GM12891 (cell line): ENCODE data around the gene SORCS1.

Source experiments
- PAX5 ChIP-seq: IDR thresholded peaks from 2 replicates; pipeline ENCODE4 v1.6.1; 2011; ENCODE audit warnings: low read length, moderate library complexity, mild to moderate bottlenecking; ENCODE audit not compliant: insufficient read depth, severe bottlenecking
- POLR2A ChIP-seq: IDR thresholded peaks from 2 replicates; pipeline ENCODE4 v1.6.1; 2011; ENCODE audit warnings: low read depth, low read length, control low read depth
- POLR2AphosphoS5 ChIP-seq: IDR thresholded peaks from 2 replicates; pipeline ENCODE4 v1.6.1; 2011; ENCODE audit warnings: low read depth, low read length, control low read depth
- POU2F2 ChIP-seq: IDR thresholded peaks from 2 replicates; pipeline ENCODE4 v1.6.1; 2011; ENCODE audit warnings: low read depth, mild to moderate bottlenecking, control low read depth, low read length, moderate library complexity
- SPI1 ChIP-seq: IDR thresholded peaks from 2 replicates; pipeline ENCODE4 v1.6.1; 2011; ENCODE audit warnings: low read depth, low read length, control low read depth
- TAF1 ChIP-seq: IDR thresholded peaks from 2 replicates; pipeline ENCODE4 v1.6.1; 2011; ENCODE audit warnings: low read depth, low read length, control low read depth

GRCh38 chr10:107037192-107038122 lies 127.0 kb downstream of the SORCS1 start:
- TF ChIP-seq POLR2A (no peak), POU2F2 (no peak), TAF1 (no peak), POLR2AphosphoS5 (no peak), PAX5 (no peak), SPI1 (no peak)
